HG03520 (cell line): ENCODE data around the gene HMCN1.
"Not testable (repeated sequence)": the region's sequence is repeated elsewhere in the genome, so short reads cannot be mapped to it uniquely, and the experiment has no call there.

Experiments used
- ATAC-seq: cut with Tn5 transposase; IDR thresholded peaks from one replicate; pipeline ENCODE4 v1.9.1; 2021; ENCODE audit warnings: mild to moderate bottlenecking, moderate library complexity; ENCODE audit not compliant: unreplicated experiment

The HMCN1 gene

DNA sequence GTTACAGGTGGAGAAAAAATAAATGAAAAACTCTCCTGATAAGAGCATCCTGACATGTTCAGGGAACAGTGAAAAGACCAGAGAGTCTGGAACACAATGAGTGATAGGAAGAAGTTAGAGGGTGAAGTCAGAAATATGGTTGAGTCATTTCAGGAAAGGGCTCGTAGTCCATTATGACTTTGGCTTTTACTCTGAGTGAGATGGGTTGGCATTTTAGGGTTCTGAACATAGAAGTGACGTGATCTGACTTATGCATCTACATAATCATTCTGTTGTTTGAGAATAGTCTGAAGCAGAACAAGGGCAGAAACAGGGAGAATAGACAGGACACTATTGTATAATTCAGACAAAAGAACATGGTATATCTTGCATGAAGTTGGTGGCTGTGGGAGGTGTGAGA is 5.8 kb downstream of the HMCN1 start:
- ATAC-seq = peak; percentile 74

DNA sequence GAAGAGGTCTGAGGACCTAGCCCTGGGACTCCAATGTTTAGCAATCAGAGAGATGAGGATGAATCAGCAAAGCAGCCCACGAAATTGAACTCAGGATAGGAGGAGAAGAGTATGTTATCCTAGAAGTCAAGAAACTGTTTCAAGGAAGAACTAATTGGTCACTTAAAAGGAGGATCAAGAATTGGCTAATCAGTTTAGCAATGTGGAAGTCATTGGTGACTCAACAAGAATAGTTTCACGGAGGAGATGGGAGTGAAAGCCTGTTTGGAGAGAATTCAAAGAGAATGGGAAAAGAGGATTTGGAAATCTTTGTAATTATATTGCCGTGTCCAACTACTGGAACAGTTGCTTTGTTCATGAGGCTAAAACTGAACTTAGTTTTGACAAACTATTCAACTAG is 7.4 kb downstream of the HMCN1 start:
- no peak for ATAC-seq

DNA sequence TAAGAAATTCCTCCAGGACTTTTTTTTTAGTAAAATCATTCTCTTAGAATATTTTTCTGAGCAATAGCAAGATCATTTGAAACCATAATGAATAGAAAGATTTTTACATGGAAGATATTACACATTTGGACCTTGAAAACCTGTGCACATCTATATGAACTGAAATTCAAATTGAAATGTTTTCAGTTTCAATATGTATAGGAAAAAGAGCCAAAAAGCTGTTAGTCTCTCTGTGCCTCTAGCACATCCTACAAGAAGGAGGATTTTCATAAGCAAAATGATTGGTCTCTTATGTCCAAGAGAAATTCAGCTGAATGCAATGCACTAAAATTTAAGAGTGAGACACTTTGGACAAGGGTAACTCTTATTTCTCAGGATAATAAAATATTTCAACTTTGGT is 8.2 kb downstream of the HMCN1 start:
- no peak for ATAC-seq

DNA sequence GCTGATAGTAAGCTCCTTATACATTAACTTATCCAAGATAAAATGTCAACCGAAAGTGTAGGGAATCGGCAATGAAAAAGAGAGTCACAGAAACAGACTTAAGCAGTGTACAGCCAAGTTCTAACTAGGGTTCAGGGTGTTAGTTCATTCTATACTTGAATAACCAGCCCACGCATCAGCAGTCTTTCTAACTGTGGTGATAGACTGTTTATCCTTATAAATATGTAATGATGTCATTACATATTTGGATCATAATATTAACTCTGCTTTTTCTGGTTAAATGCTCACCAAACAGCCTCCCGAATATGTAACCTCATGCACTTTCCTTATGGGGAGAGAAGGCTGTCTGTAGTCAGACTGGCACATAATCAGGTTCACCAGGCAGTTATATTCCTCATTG is 11.0 kb downstream of the HMCN1 start:
- ATAC-seq = no peak

DNA sequence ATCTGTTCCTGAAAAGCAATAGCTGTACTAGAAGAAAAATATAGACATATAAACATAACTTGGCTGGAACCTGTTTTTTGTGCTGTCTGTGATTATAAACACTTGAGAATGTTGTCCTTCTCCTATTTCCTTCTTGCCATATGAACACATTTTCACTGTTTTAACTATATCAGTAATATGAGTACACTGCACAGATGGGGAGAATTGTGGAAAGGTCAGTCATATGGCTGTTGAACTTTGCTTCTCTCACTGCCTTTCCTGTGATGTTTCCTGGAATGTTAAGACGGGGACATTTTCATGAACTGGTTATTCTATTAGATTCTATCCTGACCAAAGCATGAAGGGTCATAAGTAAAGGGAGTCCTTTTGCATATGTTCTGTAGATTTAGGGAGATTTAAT is 24.9 kb downstream of the HMCN1 start:
- no peak for ATAC-seq

DNA sequence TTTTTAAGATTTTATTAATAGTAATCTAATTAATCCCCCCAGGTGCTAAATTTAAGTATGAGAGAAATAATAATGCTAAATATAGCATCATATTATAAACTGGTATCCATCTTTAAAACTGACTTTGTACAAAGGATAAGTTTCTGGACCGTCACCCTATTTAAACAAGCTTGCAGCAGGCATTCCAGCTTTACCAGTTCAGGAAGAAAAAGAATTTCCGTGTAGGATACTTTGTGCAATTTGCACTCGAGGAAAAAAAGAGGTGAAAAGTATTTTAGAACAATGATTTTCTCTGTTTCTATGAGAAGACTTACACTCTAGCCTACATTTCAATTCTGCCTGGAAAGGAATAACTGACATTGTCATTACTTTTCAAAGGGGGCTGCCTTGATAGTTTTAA is 27.6 kb downstream of the HMCN1 start:
- ATAC-seq = no peak

DNA sequence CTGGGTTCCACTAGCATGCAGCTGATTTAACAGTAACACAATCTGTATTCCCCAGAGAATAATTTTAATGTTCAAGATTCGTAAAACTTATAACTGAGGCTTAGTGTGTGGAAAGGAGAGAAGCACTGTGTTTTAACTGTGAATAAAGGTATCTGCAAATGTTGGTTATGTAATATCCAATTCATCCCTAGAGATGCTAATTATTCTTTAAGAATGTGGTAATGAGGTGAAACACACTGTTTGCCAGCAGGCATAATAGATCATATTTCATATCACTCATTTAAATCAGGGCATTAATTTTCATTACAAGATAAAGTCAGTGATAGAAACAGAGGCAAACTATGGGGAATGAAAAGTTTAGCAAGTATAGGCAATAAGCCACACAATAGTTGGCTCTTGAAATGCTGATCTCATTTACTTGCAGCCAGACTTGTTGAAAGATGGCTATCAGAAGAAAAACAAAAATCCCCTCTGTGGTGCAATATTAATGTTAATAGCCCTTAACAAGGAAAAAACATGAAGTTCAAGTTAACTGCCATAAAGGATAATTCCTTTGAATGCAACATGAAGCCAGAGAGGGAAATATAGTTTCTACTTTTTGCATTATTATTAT is 33.4 kb downstream of the HMCN1 start:
- ATAC-seq = no peak

DNA sequence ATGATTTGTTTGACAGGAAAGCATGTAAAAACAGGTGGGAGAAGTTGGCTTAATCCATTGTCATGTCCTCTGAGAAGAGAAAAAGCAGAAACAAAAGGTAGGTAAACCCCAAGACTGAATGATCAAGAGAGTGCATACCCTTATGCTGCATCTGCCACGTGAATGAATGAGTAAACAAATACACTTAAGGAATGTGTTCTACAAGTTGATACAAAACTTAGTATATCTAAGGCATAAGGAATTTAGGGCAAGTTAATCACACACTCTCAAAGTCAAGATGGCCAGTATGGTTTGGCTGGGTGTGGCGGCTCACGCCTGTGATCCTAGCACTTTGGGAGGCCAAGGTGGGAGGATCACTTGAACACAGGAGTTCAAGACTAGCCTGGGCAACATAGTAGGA is 34.2 kb downstream of the HMCN1 start:
- no peak for ATAC-seq

DNA sequence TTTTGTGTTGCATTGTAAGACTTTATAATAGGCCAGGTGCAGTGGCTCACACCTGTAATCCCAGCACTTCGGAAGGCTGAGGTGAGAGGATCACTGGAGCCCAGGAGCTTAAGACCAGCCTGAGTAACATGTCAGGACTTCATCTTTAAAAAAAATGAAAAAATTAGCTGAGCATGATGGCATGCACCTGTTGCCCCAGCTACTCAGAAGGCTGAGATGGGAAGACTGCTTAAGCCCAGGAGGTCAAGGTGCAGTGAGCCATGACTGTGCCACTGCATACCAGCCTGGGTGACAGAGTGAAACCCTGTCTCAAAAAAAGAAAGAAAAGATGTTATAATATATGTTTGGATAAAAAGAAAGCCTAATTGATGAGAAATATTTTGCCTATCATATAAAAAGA is 34.9 kb downstream of the HMCN1 start:
- ATAC-seq = no peak

DNA sequence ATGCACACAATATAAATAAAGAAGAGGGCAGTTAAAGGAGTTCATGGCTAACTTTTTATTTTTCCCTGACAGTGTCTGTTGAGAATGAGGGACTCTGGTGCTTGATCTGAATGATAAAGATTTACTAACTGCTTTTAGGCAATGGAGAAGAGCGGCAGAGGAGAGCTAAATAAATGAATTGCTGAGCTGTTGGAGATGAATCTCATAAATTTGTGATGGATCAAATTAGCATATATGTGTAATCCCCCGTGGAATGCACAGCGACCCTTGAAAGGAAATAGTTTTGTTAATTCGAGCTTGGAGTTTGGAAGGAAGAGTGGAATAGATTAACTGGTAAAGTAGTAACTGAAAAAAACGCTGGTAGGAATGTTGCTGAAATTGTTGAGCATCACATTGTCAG is 40.2 kb downstream of the HMCN1 start:
- ATAC-seq = no peak

DNA sequence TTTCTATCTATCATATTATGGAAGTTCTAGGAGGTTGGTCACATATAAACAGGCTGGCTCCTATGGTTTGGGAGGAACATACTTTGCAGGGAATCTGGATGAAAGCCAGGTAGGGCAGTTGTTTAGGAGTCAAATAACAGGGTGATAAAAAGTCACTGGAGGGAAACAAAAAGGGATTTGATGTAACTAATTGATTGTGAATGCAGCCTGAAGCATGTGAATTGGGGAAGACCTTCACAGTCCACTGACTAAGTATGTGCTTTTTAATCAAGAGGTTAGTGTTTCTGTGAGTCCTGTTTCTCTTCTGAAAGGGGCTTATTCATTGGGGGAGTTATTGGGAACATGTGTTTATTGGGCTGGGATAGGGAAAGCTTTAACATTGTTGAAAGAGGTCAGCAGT is 41.3 kb downstream of the HMCN1 start:
- ATAC-seq = no peak

DNA sequence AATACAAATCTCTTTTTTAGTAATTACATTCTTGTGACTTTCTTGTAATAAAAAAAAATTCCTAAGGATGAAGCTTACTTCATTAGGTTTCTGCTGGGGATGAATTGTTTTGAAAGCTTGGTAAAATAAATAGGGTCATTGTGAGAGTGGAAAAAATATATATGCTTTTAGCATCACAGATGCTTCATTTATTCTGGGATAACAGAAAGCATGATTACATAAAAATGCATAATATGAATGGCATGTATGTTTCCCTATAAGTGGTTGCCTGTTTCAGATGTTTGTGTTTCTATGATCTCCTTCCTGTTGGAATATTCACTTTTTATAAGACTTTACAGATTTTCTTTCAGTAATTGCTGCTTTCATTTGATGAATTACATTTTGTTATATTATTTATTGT is 42.3 kb downstream of the HMCN1 start:
- ATAC-seq = no peak

DNA sequence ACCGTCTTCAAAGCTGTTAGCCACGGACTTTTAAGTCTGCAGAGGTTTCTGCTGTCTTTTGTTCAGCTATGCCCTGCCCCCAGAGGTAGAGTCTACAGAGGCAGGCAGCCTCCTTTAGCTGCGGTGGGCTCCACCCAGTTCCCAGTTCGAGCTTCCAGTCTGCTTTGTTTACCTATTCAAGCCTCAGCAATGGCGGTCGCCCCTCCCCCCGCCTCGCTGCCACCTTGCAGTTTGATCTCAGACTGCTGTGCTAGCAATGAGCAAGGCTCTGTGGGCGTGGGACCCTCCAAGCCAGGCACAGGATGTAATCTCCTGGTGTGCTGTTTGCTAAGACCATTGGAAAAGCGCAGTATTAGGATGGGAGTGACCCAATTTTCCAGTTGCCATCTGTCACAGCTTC is 49.7 kb downstream of the HMCN1 start:
- ATAC-seq = not testable (repeated sequence)

DNA sequence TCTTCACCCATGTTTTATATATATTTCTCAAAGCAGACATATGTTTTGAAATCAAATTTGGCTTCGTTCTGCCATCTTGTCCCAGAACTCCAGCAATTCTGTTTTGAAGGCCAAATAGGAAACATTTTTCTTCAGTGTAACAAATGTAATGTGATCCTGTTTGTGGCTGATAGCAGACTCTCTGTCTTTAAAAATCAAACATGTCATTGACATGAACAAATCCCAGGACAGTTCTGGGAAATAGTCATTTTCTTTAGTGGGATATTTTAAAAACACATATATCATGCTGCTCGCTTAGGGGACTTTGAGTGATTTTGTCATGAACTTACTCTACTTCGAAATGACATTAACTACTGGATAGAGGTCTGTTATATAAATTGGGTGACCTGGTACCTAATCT is 51.4 kb downstream of the HMCN1 start:
- ATAC-seq = no peak

DNA sequence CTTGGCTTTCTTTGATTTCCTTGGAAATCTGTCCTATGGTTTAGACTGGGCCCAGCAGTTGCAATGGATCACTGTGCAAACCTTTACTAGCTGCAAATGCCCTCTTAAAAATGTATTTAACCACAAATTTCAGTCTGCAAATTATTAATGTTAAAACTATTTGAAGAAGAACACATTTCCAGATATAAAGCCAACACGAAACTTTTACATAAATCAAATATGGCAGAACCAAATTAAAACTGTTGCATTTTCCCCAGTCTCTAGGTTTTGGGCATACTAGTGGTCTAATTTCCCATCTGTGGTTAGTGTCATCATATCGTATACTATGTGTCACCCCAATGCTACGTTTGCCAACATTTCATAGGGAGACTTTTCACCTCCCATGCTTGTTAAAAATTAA is 52.3 kb downstream of the HMCN1 start:
- no peak for ATAC-seq

DNA sequence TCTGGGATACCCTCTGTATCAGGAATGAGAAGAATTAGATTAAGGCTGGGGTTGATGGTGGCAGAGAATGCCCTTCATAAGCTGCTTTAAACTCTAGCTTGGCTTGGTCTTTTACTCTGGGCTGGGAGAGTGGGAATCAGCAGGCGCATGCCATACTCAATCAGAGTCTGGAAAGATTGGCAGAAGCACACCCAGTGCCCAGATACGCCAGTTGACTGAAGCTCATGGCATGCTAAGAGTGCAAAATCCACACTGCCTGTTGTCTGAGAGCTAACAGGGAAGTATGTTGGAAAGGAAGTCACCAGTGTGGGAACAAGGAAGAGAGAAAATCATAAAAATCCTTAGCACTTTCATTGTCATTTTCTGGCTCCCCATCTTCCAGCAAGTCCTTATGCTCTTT is 53.0 kb downstream of the HMCN1 start:
- ATAC-seq = no peak

DNA sequence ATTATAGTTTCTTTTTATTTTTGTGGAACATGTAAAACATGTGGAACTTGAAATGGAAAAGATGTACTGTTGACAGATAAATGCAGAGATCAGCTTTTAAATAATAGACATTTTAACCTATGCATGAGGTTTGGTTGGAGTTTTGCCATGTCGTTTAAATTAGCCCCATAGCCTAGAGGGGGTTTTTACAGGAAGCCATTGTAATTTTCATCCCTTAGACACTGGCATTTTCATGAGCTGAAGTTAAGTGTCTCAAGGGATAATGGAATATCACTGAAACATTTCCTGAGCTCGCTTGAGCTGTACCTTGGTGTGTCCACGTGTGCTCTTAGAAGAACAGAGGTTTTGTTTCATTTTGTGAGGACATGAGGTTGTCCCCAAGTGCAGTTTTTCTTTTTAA is 54.2 kb downstream of the HMCN1 start:
- no peak for ATAC-seq

DNA sequence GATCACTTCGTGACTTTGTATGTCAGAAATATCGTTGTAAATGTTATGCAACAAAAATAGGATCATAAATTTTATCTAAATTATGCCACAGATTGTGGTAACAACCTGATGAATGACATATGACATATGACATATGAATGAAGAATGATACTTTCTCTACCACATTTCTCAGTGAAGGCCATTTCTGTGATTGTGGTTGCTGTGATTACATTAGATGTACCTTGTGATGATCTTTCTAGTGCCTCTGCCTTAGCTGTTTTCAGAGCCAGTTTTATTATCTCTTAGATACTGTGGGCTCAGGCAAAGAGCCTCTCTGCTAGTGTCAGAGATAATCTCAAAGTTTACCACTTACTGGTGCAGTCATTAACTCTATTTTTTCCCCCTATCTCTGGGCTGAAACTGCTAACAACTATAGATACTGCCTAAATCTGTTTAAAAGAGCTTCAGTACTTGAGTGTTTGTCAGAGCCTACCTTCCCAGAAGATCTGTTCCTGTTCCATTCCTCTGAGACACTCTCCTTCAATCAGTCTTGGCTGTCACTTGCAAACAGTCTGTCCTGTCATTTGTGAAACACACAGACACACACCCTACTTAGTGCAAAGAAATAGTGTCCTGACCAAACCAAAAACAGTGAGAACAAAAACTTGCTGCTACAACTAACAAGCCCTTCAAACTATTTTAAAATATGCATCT is 55.5 kb downstream of the HMCN1 start:
- no peak for ATAC-seq

DNA sequence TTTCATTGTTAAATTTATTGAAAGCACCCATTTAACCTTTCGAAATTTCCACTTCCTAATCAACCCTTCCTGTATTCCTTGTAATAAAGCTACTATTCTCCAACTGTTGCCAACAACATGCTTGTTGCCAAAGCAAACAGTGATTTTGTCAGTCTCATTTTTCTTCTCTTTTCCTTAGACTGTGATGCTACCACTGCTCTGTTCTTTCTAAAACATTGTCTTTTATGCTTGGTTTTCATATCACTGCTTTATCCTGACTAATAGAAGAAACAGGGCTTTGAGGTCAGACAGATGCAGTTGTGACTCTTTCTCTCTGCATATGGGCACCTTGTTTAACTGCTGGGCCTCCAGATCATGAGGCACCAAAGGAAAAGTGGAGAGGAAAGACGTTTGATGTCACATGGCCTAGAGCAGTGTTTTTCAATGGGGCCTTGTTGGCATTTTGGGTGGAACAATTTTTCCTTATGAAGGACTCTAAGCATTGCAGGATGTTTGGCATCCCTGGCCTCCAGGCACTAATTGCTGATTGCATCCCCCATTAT is 56.1 kb downstream of the HMCN1 start:
- ATAC-seq = no peak

DNA sequence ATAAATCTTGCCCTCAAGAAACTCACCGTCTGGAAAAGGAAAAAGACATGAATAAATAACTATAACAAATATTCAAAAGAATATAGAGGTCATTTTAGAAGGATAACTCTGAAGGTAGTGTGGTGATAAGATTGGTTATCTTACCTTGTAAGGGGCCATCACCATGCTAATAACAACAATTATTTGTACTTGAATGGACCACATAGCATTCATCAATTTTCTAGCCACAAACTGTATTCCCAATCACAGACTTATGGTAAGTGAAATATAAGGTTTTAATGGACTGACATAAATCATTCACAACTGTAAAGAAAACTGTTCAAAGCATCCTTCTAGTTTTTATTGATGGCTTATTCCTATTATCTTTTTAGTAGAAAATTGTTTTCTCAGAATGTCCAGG is 57.8 kb downstream of the HMCN1 start:
- ATAC-seq = no peak

DNA sequence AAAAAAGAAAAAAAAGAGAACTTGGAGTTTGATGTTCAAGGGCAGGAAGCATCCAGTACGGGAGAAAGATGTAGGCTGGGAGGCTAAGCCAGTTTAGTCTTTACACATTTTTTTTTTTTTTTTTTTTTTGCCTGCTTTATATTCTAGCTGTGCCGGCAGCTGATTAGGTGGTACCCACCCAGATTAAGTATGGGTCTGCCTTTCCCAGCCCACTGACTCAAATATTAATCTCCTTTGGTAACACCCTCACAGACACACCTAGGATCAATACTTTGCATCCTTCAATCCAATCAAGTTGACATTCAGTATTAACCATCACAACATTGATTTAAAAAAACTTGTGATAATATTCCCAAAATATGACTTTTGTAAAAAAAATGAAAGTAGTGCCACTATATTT is 60.3 kb downstream of the HMCN1 start:
- not testable (repeated sequence) for ATAC-seq

DNA sequence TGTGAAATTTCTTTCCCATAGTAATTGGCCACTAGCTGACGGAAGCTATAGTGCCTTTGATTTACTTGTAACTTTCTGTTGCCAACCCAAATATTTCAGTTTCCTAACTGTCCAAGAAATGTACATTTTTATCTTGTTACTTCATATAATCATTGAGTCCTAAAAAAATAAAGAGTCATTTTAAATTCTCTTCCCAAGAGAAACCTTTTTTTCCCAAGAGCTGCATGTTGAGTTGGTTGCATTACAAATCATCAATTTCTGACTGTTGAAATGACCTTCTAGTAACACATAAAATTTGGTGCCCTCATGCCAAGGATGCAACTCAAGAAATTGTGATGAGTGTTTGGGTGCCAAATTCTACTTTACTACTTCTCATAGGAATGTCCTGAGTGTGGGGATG is 61.0 kb downstream of the HMCN1 start:
- ATAC-seq = no peak

DNA sequence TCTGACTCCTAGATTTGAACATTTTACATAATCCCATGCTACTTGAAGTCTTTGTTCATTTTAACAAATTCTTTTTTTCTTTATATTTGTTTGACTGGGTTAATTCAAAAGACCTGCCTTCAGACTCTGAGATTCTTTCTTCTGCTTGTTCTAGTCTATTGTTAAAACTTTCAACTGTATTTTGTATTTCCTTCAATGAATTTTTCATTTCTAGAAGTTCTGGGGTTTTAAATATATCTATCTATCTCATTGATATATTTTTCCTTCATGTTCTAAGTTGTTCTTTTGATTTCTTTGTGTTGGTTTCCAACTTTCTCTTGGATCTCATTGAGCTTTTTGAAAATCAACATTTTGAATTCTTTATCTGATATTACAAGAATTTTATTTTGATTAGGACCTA is 64.3 kb downstream of the HMCN1 start:
- no peak for ATAC-seq
